Activated CD4-positive, alpha-beta T cell treated with anti-CD3 and anti-CD28 coated beads, Interleukin-2, amount 50 U/mL, for 4 hours (primary cell): ENCODE measurements around the gene FAM114A2.

ENCODE experiments used
- DNase-seq, 2 experiments: peaks; one replicate each; pipeline ENCODE4 v3.0.0-alpha.2; 2020

FAM114A2 gene

GRCh38 chr5:153981905-153982605, 56.7 kb downstream of the FAM114A2 start:
- no peak for DNase-seq

- DNase-seq: no peak
Observed at GRCh38 chr5:153979028-153979783, 59.5 kb downstream of the FAM114A2 start.

- no peak for DNase-seq
Observed at GRCh38 chr5:153974813-153975163, 63.9 kb downstream of the FAM114A2 start.

DNA sequence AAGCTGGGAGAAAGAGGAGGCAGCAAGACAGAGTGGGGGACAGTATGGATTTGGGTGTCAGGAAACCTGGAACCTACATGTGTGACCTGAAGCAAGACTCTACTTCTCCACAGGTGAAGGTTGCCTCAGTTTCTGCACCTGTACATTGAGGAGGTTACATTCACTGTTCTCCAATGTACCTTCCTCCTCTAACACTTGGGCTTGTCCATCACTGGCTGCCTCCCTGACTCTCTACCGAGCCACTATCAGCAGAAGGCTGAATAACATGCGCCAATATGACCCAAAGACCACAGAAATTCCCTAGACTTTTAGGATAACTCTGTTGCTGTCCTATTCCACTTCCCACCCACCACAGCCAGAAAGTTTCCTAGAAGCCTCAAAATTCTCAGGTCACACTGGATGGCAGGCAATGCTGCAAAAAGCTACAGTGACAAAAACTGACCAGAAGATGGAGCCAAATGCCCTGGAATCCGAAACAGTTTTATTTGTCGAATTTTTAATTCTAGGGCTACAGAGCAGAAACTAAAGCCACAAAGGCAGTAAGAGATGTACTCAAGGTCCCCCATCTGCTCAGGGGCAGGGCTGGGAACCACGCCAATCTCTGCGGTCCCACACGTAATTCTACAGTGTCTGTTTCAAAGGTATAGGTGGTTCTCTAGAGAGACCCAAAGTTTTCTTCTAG, 64.4 kb downstream of the FAM114A2 start:
- no peak for DNase-seq

DNA sequence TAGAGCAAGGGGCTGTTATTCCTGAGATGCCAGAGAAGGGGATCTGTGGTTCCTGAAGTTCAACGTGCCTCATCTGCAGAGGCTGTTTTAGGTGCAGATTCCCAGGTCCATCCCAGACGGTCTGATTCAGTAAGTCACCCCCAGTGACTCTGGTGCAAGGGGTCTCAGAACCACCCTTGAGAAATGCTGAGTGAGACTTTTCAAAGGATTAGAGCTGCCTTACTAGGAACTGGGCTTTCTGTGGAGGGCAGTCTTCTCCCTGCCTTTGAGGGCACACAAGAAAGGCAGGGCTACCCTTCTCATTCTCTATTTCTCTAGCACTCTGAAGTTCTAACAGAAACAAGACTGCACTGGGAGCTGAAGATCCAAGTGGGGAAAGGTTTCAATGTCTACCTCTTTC, 66.5 kb downstream of the FAM114A2 start:
- DNase-seq: no peak

DNA sequence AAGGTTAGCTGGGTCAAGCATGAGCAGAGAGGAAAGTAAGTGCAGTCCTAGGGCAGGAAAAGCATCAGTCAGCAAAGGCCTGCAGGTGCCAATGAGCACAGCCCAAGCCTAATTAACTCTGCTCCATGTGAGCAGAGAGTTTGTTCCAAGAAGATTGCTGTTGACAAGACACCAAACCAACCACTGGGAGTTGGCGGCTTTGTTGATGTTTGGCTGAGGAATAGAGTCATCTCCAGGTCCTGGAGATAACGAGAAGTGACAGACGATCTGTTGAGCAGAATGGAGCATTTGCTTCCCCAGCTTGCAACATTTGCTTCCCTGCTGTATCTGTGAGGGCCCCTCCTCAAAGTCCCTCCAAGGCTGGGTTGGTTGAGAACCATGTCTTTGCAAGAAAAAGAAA, 68.2 kb downstream of the FAM114A2 start:
- DNase-seq: no peak

- DNase-seq: no peak
Observed at GRCh38 chr5:153969563-153969895, 69.2 kb downstream of the FAM114A2 start.

DNA sequence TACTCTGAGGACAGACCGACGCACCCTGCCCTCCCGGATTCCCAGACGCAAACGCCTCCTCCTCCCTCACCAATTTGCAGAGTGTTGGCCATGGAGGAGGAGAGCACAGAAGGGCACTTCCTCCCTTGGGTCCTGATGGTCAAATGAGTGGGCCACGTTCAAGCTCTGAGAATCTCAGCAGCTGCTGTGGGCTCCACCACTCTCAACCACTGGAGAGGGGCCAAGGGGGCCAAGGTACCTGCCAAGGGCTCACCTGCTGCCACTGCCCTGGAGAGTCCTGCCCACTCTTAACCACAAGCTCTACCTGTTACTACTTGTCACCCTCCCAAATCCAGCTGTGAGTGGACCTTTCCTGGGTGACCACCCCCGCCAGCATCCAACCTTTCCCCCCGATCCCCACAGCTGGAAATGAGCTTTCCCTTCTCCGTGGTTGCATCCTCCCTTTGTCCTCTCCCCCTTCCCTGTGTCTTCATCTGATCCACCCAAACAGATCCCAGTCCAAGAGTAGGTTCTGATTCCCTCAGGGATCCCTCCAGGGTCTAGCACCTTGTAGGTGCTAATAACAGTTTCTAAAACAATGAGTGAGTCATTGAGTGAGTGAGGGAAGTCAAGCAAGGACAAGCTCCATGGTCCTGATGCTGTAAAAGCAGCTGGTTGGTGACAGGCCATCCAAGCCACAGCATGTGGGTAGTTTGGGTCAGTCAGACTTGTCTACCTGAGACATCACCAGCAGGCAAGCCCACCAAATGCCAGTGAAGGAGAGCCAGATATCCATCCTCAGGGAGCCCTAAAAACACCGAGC, 69.7 kb downstream of the FAM114A2 start:
- DNase-seq: no peak

DNA sequence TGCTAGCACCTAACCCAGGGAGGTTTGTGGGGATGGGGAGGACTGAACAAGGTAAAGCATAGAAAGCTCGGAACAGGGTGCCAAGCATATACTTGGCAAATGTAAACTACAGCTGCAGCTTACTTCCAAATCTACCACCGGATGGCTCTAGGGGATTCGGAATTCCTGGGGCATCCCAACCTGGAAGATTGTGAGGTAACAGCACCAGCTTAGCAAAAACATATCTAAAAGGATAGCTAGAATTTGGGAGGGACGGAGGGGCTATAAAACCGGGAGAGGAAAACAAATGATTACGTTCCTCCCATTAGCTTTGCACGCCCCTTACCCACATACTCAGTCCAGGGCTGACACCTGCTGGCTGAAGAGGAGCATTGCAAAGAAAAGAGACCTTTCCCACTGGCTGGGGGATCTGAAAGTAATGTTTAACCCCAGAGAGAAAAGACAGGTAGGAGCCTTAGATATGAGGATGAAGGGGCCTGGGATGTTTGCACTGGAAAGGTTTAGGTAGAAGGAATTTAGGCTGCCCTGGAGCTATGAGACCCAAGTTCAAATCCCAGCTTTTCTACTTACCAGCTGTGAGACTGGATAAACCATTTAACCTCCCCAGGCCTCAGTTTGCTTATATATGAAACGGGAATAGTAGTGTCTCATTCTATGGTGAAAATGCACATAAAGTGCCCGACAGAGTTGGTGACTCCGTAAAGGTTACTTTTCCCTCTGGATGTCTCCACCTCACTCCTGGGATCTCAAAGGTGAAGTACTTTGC, 73.6 kb downstream of the FAM114A2 start:
- DNase-seq: peak; percentile 8 to 14

DNA sequence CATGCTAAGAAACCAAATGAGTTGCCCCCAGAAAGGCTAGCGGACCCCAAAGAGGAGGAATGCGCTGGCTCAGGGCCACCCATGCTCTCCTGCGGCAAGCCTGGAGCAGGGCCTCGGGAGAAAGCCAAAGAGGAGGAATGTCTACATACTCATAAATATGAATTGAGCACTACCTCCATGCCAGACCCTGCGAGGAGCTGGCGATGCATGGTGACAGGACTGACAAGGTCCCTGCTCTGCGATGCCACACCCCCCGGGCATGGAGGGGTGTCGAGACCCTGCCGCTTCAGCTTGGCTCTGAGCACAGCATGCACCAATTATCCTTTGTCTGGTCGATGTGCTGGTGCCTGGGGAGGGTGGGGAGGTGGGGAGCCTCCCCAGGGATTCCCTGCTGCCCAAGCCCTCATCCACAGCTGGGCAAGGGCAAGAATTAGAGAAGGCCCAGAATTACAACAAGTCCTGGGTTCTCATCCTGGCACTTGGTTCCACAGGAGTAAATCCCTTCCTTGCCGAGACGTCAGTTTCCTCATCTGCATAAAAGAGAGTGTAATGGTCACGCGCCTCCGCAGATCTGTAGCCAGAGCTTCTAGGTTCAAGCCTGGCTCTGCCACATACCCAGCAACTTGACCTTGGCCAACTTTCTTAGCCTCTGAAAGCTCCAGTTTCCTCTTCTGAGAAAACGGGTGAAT, 74.4 kb downstream of the FAM114A2 start:
- no peak for DNase-seq

DNA sequence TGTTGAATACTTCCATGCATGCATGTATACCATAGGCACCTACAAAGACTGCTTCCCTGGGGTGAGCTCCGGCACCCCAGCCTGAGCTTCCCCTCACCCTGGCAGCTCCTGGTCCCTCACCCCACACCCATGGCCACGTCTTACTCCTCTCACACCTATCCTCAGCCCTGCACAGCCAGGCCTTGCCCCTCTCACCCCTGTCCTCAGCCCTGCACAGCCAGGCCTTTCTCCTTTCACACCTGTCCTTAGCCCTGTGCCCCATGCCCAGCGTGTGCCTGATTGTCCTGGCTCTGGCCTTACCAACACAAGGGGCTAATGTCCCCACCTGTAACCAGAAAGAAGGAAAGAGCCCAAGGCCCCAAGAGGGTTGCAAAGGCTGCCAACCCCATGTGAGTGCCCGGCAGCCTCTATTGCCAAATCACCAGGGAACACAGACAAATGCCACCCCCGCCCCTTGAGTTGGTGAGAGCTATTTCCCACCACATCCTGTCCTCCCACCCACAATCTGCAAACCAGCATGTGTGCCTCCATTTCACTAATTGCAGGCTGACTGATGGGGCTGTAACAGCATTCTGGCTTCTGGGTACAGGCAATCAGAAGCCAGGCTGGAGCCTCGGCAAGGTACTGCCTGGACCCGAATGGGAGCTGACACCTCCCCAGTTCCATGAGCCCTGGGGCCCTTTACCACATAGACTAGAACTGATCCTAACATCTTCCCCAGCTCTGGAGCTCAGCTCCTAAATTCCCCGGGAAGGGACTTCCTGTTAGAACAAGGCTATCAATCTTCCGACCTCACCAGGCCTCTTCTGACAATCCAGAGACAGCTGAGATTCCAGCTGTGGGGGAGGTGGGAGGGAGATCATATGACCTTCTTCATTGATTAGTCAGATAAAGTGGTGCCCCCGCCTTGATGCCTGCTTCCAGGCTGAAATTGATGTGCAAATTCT, 78.2 kb downstream of the FAM114A2 start:
- no peak for DNase-seq

GRCh38 chr5:153959134-153959957, 79.4 kb downstream of the FAM114A2 start:
- no peak for DNase-seq

DNA sequence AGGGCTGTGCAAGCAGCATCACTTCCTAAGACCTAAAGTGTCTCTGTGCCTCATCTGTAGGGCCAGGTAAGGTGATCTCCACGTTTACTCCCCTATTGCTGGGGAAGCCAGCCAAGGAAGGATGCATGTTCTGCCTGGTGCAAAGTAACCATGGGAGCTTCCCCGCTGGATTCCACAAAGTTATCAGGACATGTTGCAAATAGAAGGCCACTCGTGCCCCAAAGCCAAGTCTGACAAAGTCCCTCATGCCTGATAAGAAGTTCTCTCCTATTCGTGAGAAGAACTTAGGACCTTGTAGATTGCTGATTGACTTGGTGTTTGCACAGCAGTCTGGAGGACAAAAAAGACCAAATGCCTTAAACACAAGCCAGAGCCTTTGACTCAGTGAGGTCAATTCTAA, 81.5 kb downstream of the FAM114A2 start:
- DNase-seq: no peak

GRCh38 chr5:153953411-153953810, 85.3 kb downstream of the FAM114A2 start:
- DNase-seq: no peak

GRCh38 chr5:153952893-153953292, 85.8 kb downstream of the FAM114A2 start:
- DNase-seq: no peak

GRCh38 chr5:153952057-153952456, 86.7 kb downstream of the FAM114A2 start:
- DNase-seq: no peak

- DNase-seq: no peak
Observed at GRCh38 chr5:153941265-153941664, 97.4 kb downstream of the FAM114A2 start.
